Activated CD4-positive, alpha-beta T cell treated with anti-CD3 and anti-CD28 coated beads, Interleukin-2, amount 10 ng/mL, durations not matched to agents 7 days and 5 days (primary cell): Measurements from ENCODE around the gene NUP188. TPM values are rescaled to one million over a fixed set of nuclear protein-coding genes. Genes with fewer than 3 reads are reported as not detected.
A peak's percentile ranks its signal among the peaks of the same experiment; 100 is the strongest.
"Not testable (repeated sequence)": the region's sequence is repeated elsewhere in the genome, so short reads cannot be mapped to it uniquely, and the experiment has no call there.

ENCODE experiments used
- CTCF ChIA-PET: fragments of 350-600 bp; sonication (Branson Sonifier 250); formaldehyde crosslinking; loops from one replicate; lab custom pipeline; 2021; ENCODE audit warnings: antibody characterized with exemption; lab: Charles Lee
- POLR2A ChIA-PET: fragments of 350-600 bp; sonication (Branson Sonifier 250); formaldehyde crosslinking; loops from one replicate; lab custom pipeline; 2021; ENCODE audit warnings: antibody characterized with exemption; lab: Charles Lee
- DNase-seq: peaks from one replicate; pipeline ENCODE4 v3.0.0-alpha.2; 2020
- H3K27ac Mint-ChIP-seq: one replicate; pipeline ENCODE4 v1.8.0; 2021; ENCODE audit warnings: mild to moderate bottlenecking, moderate library complexity, mixed read lengths
- H3K27me3 Mint-ChIP-seq: one replicate; pipeline ENCODE4 v1.8.0; 2021; ENCODE audit warnings: mixed read lengths
- H3K36me3 Mint-ChIP-seq: one replicate; pipeline ENCODE4 v1.8.0; 2021; ENCODE audit warnings: low read depth, mixed read lengths
- H3K4me1 Mint-ChIP-seq: one replicate; pipeline ENCODE4 v1.8.0; 2021; ENCODE audit warnings: mixed read lengths
- H3K4me3 Mint-ChIP-seq: one replicate; pipeline ENCODE4 v1.8.0; 2021; ENCODE audit warnings: mild to moderate bottlenecking, moderate library complexity, mixed read lengths
- H3K9me3 Mint-ChIP-seq: one replicate; pipeline ENCODE4 v1.8.0; 2021; ENCODE audit warnings: mixed read lengths
- total RNA-seq, 2 experiments: library from RNA; stranded (reverse); gene quantifications; one replicate each; pipeline ENCODE4 v1.2.3, GENCODE V29; 2021

Gene NUP188
- total RNA-seq, 2 experiments from 2014 or later: 87.7 to 87.8 TPM

DNA sequence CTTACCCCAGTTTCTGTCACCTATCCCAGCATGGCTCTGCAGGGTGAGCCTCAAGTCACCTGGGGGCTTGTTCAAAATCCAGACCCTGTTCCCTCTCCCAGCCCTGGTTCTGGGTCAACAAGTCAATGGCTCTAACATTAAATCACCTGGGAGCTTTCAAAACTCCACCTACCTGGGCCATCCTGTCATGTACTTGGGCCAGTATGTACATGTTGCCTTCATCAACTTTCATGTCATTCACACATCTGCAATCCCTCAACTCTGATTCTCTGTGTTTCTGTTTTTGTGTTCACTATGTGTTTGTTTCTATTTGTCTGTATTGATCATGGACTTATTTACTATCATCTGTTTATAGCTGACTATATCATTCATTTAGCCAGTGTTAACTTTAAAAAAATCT is 82.7 kb downstream of the NUP188 start:
- H3K4me1 Mint-ChIP-seq: peaks cover 27% of the 10 kb centered on the region
- POLR2A ChIA-PET: no interaction called here
- H3K27me3 Mint-ChIP-seq: peaks cover 1% of the 10 kb centered on the region
- CTCF ChIA-PET: interaction anchor here (0.7 to 1.0 kb wide), 2 partner anchors 17 to 101 kb away, joined by 3 read pairs; no protein-coding TSS in a partner anchor
- peak overlapping the region; percentile 1 for H3K27ac Mint-ChIP-seq
- H3K9me3 Mint-ChIP-seq: no peaks in the 10 kb centered on the region
- H3K36me3 Mint-ChIP-seq: no peaks in the 10 kb centered on the region
- H3K4me3 Mint-ChIP-seq: no peak overlapping the region
- DNase-seq: no peak

DNA sequence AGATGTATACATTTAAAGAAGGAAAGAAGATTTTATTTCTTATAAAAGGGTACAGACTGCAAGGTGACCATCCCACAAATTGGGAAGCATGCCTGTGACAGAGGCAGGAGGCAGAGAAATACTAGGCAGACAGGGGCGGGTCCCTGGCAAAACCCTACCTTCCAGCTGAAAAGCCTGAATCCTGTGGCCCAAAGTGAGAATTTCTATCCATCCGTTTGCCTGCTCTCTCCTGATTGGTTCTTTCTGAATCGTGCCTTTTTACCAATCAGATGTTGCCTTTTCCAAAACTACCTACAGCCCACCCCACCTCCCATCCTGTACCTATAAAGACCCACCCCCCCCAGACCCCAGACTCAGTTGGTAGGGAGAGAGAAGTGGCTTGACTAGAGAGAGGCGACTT is 84.0 kb downstream of the NUP188 start:
- H3K27me3 Mint-ChIP-seq: peaks cover 1% of the 10 kb centered on the region
- POLR2A ChIA-PET: no interaction called here
- CTCF ChIA-PET: no interaction called here
- no peak for DNase-seq
- H3K27ac Mint-ChIP-seq: no peak overlapping the region
- H3K4me3 Mint-ChIP-seq: no peak overlapping the region
- H3K36me3 Mint-ChIP-seq: peaks cover 2% of the 10 kb centered on the region
- no peaks in the 10 kb centered on the region for H3K9me3 Mint-ChIP-seq
- peaks cover 26% of the 10 kb centered on the region for H3K4me1 Mint-ChIP-seq

DNA sequence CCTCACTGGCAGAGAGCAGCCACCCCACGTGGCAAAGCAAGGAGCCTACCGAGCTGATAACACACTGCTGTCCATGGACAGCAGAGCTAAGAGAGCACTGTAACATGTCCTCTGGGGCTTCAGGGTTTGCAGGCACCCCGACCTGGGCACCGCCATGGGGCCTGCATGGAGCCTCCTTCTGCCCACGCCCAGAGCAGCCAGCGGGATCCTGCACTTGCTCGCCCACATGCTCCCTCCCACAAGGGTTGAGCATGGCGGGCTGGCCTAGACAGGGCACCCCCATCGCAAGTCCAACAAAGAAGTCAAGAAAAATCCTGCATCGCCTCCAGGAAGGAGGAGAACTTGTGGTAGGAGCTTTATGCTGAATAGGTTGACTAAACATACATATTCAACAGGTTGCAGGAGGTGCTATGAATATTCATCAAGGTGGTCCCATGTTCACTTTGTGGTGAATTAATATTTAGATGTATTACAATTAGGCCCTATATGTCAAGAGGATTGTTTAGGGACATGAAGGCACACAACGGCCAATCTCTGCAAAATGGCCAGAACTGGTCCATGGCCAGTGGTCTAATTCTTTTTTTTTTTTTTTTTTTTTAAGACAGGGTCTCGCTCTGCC is 85.2 kb downstream of the NUP188 start:
- H3K4me1 Mint-ChIP-seq: peaks cover 28% of the 10 kb centered on the region
- H3K9me3 Mint-ChIP-seq: no peaks in the 10 kb centered on the region
- H3K27me3 Mint-ChIP-seq: peaks cover 1% of the 10 kb centered on the region
- ChIA-PET CTCF (interaction anchor here (0.6 to 1.3 kb wide), 3 partner anchors 8 to 455 kb away, joined by 3 read pairs; no protein-coding TSS in a partner anchor), POLR2A (no interaction called here)
- no peak overlapping the region for H3K4me3 Mint-ChIP-seq
- no peak for DNase-seq
- H3K27ac Mint-ChIP-seq: no peak overlapping the region
- peaks cover 3% of the 10 kb centered on the region for H3K36me3 Mint-ChIP-seq

DNA sequence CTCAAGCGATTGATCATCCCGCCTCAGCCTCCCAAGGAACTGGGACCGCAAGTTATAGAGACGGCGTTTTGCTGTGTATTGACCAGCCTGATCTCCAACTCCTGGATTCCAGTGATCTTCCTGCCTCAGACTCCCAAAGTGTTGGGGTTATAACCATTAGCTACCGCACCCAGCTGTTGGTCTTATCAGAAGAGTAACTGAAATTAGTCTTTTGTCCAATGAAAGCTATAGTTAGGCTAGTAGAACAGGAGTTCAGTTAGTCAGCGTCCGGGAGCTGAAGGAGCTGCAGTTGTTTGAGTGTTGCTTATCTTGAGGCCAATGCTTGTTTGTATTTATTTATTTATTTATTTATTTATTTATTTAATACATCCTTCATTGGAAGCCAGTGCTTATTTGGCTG is 85.7 kb downstream of the NUP188 start:
- ChIA-PET POLR2A (no interaction called here), CTCF (interaction anchor here (0.6 to 1.3 kb wide), 4 partner anchors 8 to 454 kb away, joined by 3 to 4 read pairs (median 3); no protein-coding TSS in a partner anchor)
- Mint-ChIP-seq H3K9me3 (no peaks in the 10 kb centered on the region), H3K27ac (no peak overlapping the region), H3K27me3 (peaks cover 1% of the 10 kb centered on the region), H3K4me1 (peaks cover 34% of the 10 kb centered on the region), H3K4me3 (no peak overlapping the region), H3K36me3 (peaks cover 3% of the 10 kb centered on the region)
- DNase-seq: no peak

DNA sequence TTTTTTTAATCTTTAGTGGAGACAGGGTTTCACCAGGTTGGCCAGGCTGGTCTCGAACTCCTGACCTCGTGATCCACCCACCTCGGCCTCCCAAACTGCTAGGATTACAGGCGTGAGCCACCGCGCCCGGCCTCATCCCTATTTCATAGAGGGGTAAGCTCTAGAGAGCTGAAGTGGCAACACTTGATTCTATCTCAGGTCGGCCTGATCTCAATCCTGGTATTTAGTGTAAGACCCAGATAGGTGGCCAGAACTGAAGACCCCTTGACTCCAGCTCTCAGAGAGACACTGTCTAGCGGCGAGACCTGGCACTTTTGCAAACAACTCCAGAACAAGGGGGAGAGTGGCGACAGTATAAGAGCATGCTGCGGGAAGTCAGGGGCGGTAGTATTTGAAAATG is 88.3 kb downstream of the NUP188 start:
- H3K9me3 Mint-ChIP-seq, H3K36me3 Mint-ChIP-seq, DNase-seq, POLR2A ChIA-PET, H3K27me3 Mint-ChIP-seq: not testable (repeated sequence)
- Mint-ChIP-seq H3K27ac (peak overlapping the region; percentile 89), H3K4me1 (peaks cover 34% of the 10 kb centered on the region), H3K4me3 (peak overlapping the region; percentile 98)
- CTCF ChIA-PET: interaction anchor here (0.6 to 1.3 kb wide), 3 partner anchors 11 to 34 kb away, joined by 3 to 4 read pairs (median 3); no protein-coding TSS in a partner anchor

DNA sequence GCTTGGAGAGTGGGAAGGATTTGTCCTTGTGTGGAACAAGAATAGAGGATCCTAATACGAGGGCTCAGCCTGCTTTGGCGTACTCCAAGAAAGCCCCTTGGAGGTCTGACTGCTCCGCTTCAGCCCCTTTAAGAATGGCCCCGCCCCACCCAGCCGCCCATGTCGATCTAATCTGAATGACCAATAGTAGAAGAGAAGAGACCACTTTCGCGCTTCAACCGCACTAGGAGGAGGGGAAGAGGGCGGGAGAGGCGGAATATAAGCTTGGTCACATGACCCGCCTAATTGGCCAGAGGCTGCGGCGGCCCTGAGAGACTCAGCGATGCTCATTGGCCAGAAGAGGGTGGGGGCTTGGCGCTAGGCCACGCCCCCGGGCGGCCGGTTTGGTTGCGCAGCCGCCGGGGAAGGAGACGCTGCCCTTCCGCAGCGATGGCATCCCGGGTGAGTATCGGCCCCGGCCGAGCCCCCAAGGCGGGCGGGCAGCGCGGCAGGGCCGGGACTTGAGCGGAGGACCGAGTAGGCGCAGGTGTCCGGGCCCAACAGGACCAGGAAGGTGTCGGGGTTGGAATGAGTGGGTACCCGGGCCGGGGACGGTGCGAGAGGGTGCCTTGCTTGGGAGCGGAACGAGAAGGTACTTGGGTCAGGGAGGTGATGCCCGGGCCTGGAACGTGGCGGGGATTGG is 88.9 kb downstream of the NUP188 start, which contains the start of gene MIGA2:
MIGA2 (plus strand) TSS at position 386 of the 682 bp plus-strand sequence. CDS start 3,969 bp downstream, outside the sequence.
- Mint-ChIP-seq H3K27me3 (peaks cover 1% of the 10 kb centered on the region), H3K36me3 (peaks cover 7% of the 10 kb centered on the region), H3K9me3 (no peaks in the 10 kb centered on the region), H3K4me1 (peaks cover 34% of the 10 kb centered on the region), H3K4me3 (peak within 1 kb of the TSS; percentile 98), H3K27ac (peak within 1 kb of the TSS; percentile 89)
- ChIA-PET POLR2A (no interaction called here), CTCF (interaction anchor here (0.6 to 1.3 kb wide), 3 partner anchors 10 to 33 kb away, joined by 3 to 4 read pairs (median 3); no protein-coding TSS in a partner anchor)
- DNase-seq: peak; percentile 97

DNA sequence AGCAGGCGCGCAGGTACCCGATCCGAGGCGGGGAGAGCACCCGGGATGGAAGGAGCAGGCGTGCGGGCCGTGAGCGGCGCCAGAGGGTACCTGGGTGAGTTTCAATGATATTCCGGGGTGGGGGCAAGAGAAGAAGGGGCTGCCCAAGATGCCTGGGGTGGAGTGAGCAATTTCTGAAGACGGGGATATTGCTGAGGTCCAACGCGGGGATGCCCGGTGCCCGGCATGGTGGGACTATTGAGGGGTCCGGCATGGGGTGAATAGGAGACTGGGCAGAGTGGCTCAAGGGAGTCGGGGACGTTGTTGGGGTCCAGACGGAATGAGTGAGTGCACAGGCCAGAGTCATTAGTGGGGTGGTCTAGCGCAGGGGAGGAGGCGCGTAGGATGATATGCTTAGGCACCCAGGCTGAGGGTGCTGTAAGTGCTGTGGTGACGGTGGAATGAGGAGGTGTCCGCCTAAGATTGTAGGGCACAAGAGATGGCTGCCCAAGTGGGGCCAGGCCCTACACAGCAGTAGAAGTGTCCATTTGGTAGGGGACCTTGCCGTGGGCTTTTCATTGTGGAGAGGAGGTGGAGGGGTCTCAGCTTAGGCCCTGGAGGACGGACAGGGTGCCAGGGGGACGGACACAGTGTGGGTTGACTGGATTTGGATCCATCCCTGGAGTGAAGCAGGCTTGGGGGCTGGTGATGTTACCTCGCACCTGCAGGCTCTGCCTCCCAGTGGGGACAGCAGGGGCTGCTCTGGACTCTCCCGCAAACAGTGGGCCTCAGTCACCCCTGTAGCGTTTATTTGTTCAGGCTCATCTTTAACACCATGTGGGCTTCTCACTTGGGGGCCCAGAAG is 89.6 kb downstream of the NUP188 start:
- Mint-ChIP-seq H3K27me3 (peaks cover 1% of the 10 kb centered on the region), H3K36me3 (peaks cover 13% of the 10 kb centered on the region), H3K27ac (peak overlapping the region; percentile 89), H3K4me1 (peaks cover 34% of the 10 kb centered on the region), H3K4me3 (peak overlapping the region; percentile 98), H3K9me3 (no peaks in the 10 kb centered on the region)
- POLR2A ChIA-PET: no interaction called here
- CTCF ChIA-PET: interaction anchor here (1.3 kb wide), 3 partner anchors 8 to 219 kb away, joined by 4 read pairs; partner anchors contain the start of gene ENDOG
- no peak for DNase-seq

DNA sequence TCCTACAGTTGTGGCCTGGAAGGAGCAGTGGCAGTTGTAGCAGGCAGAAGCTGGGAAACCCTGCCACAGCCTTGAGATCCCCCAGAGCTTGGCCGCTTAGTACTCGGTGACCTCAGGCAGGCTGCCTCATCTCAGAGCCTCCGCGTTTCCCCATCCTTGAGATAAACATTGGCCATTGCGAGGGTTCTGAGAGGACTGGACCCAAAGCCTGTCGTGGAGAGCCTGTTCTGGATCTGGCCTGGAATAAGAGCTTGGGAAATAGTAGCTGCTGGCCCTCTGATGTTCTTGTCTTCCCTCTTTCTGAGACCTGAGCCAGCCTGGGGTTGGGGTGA is 90.2 kb downstream of the NUP188 start:
- ChIA-PET POLR2A (no interaction called here), CTCF (interaction anchor here (1.3 kb wide), 2 partner anchors 8 to 220 kb away, joined by 4 read pairs; partner anchors contain the start of gene ENDOG)
- Mint-ChIP-seq H3K36me3 (peaks cover 16% of the 10 kb centered on the region), H3K27me3 (peaks cover 1% of the 10 kb centered on the region), H3K4me3 (peak overlapping the region; percentile 98), H3K27ac (no peak overlapping the region), H3K9me3 (no peaks in the 10 kb centered on the region), H3K4me1 (peaks cover 34% of the 10 kb centered on the region)
- DNase-seq: no peak

DNA sequence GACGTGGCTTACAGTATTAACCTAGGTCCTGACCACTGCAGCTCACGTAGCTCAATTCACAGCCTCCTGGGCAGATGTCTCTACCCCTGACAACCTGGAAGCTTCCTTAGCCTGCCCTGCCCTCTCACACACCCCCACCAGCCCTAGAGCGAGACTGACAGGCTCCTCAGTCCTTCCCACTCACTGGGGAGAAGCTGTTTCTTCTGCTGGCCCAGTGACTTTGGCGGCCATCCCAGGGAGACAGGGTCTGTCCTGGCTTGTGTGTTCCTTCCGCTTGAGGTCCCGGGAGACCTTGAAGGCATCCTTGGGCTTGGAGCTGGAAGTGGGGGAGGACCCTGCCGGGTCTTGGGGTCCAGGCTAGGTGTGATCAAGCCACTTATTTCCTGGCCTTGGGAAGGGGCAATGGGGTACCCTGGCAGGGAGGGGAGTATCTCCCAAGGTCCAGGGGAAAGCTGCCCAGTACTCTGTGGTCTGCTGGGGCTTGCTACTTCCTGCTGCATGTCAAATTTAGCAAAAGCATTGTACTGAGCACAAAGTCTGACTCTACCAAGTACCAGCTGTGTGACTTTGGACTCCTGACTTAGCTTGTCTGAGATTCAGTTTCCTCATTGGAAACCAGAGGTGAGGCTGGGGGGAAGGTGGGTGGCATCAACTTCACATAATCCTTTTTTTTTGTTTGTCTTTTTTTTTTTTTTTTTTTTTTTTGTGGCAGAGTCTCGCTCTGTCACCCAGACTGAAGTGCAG is 90.8 kb downstream of the NUP188 start:
- Mint-ChIP-seq H3K36me3 (peaks cover 16% of the 10 kb centered on the region), H3K4me1 (peaks cover 34% of the 10 kb centered on the region), H3K9me3 (no peaks in the 10 kb centered on the region), H3K27ac (no peak overlapping the region), H3K4me3 (peak overlapping the region; percentile 98), H3K27me3 (peaks cover 1% of the 10 kb centered on the region)
- DNase-seq: no peak
- ChIA-PET CTCF (interaction anchor here (0.6 to 1.3 kb wide), 4 partner anchors 9 to 220 kb away, joined by 3 to 4 read pairs (median 4); partner anchors contain the start of genes ENDOG and SH3GLB2), POLR2A (no interaction called here)

DNA sequence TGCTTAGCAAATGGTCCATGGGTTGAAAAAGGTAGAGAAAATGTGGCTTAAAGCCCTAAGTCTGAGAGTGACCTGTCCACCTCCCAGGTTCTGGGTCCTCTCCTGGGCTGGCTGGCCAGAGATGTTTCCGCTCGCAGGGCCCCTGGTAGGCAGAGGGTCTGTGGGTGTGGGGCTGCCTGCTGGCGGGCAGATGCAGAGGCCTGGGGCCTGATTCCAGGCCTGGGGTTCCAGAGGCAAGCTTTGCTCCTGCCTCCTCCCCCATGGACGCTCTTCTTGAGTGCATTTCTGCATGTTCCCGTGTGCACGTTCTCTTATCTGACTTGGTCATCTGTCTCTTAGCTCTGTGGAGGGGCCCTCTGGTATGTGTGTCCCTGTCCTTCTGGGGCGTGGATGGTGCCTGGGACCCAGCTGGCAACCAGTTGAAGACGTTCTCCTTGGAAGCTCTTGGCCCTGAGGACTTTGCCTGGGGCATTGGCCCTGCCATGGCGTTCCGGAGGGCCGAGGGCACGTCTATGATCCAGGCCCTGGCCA is 92.7 kb downstream of the NUP188 start:
- H3K4me3 Mint-ChIP-seq: no peak overlapping the region

DNA sequence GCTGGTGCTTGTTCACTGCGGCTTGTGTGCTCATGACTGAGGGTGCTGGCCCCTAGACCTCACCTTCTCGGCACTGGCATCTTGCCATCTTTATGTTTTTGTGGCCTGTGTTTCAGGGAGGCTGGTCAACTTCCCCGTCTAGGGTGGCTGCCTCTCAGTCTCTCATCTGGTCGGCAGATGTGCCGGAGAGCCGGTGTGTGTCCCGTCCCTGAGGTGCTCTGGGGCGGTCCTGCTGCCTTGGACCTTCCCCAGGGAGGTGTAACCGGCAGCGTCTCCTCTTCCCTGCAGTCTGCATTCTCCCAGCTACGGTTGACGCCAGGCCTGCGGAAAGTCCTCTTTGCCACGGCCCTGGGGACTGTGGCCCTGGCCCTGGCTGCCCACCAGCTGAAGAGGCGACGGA is 94.5 kb downstream of the NUP188 start:
- no peak overlapping the region for H3K27ac Mint-ChIP-seq
- H3K36me3 Mint-ChIP-seq: peaks cover 18% of the 10 kb centered on the region
- H3K4me1 Mint-ChIP-seq: peaks cover 21% of the 10 kb centered on the region
- H3K4me3 Mint-ChIP-seq: no peak overlapping the region
- H3K9me3 Mint-ChIP-seq: no peaks in the 10 kb centered on the region
- DNase-seq: no peak
- no peaks in the 10 kb centered on the region for H3K27me3 Mint-ChIP-seq
- ChIA-PET CTCF (no interaction called here), POLR2A (no interaction called here)

More for the DNA sequence above, 92.7 kb downstream of the NUP188 start:
- ChIA-PET CTCF (interaction anchor here (0.6 kb wide), 1 partner anchor 257 kb away, joined by 3 read pairs; no protein-coding TSS in a partner anchor), POLR2A (no interaction called here)
- Mint-ChIP-seq H3K9me3 (no peaks in the 10 kb centered on the region), H3K4me1 (peaks cover 34% of the 10 kb centered on the region), H3K27ac (no peak overlapping the region), H3K27me3 (no peaks in the 10 kb centered on the region), H3K36me3 (peaks cover 21% of the 10 kb centered on the region)
- DNase-seq: no peak

DNA sequence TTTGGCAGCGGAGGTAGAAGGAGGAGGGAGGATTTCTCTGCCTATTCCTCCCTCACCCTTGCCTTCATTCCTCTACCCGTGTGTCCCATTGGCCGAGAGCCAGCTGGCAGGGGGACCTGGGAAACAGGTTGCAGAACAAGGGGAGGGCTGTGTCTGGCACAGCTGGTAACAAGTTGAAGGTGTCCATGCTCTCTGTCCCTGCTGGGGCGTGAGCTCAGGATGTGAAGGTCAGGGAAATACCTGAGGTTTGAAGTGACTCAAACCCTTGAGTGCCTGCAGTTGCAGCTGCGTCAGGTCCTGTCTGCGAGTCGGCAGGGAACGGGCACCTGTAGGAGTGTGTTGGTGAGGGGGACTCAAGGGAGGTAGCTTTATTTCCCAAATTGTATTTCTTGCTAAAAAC is 105.1 kb downstream of the NUP188 start:
- Mint-ChIP-seq H3K9me3 (no peaks in the 10 kb centered on the region), H3K4me1 (no peaks in the 10 kb centered on the region), H3K27me3 (no peaks in the 10 kb centered on the region), H3K36me3 (peaks cover 8% of the 10 kb centered on the region), H3K4me3 (no peak overlapping the region), H3K27ac (no peak overlapping the region)
- ChIA-PET CTCF (no interaction called here), POLR2A (no interaction called here)
- no peak for DNase-seq
